GM13977 (cell line): ENCODE data around the gene TAL1.
A peak's percentile ranks its signal among the peaks of the same experiment; 100 is the strongest.

Source experiments
- DNase-seq: peaks from one replicate; pipeline ENCODE4 v3.0.0; 2012; ENCODE audit warnings: low spot score
- CTCF ChIP-seq: IDR thresholded peaks from 2 replicates; pipeline ENCODE4 v1.5.1; 2012; ENCODE audit warnings: mild to moderate bottlenecking, control low read depth; ENCODE audit not compliant: insufficient read depth; ENCODE audit errors: extremely low read depth, missing control alignments
- in situ Hi-C: fragments of 300-500 bp; cut with MboI; formaldehyde crosslinking; loops from one replicate; pipeline ENCODE4 v1.12.0; 2022; ENCODE audit warnings: low sequenced_read_pairs, low pct_unique_long_range_greater_than_20kb, mixed read lengths, inconsistent platforms; ENCODE audit not compliant: unreplicated experiment

TAL1 gene

GRCh38 chr1:47235806-47236205, 3.8 kb upstream of the TAL1 start:
- in situ Hi-C loops: no loop called here
- no peak for TF ChIP-seq CTCF
- no peak for DNase-seq

GRCh38 chr1:47235241-47235681, 3.2 kb upstream of the TAL1 start:
- in situ Hi-C loops: no loop called here
- DNase-seq: no peak
- no peak for TF ChIP-seq CTCF

- TF ChIP-seq CTCF: no peak
- in situ Hi-C loops: no loop called here
- no peak for DNase-seq
Measured at GRCh38 chr1:47233186-47233585, 1.2 kb upstream of the TAL1 start.

- in situ Hi-C loops: no loop called here
- no peak for TF ChIP-seq CTCF
- peak; percentile 65 for DNase-seq
Measured at GRCh38 chr1:47231301-47232186, 481 bp downstream of the TAL1 start.

GRCh38 chr1:47230692-47231300, 1.2 kb downstream of the TAL1 start:
- no peak for TF ChIP-seq CTCF
- DNase-seq: no peak
- in situ Hi-C loops: no loop called here

- in situ Hi-C loops: no loop called here
- TF ChIP-seq CTCF: no peak
- no peak for DNase-seq
Measured at GRCh38 chr1:47229886-47230691, 1.9 kb downstream of the TAL1 start.
